Head of caudate nucleus (tissue), 42 donors: ENCODE results near the gene UFSP1.
"Not testable (repeated sequence)": the region's sequence is repeated elsewhere in the genome, so short reads cannot be mapped to it uniquely, and the experiment has no call there.

Source experiments
- DNase-seq, 42 donors: peaks; one replicate each; pipeline versions ENCODE4 v3.0.0 to v3.0.0-alpha.2; 2020 to 2021; ENCODE audit warnings: mixed read lengths in 7 of 42
- intact Hi-C: fragments of 100-400 bp; cut with DNase I; formaldehyde crosslinking; loops from one replicate; pipeline ENCODE4 v1.15.0; 2022

Gene UFSP1

GRCh38 chr7:100866729-100867039, 22.8 kb downstream of the UFSP1 start:
- DNase-seq, result no peak
- intact Hi-C loops, result no loop called here

- intact Hi-C loops, result no loop called here
- peak; percentile 73 to 96 (median 92) for DNase-seq
These were observed 23.4 kb downstream of the UFSP1 start for GRCh38 chr7:100865938-100866728.

GRCh38 chr7:100865372-100865911, 24.1 kb downstream of the UFSP1 start:
- DNase-seq, result peak in 25 of 42 donors; percentile 31 to 81 (median 58)
- intact Hi-C loops, result no loop called here

GRCh38 chr7:100864263-100864845, 25.2 kb downstream of the UFSP1 start:
- DNase-seq, result no peak
- intact Hi-C loops, result no loop called here

- intact Hi-C loops, result no loop called here
- peak in 10 of 42 donors; percentile 17 to 61 (median 46) for DNase-seq
These were observed 26.0 kb downstream of the UFSP1 start for GRCh38 chr7:100863406-100863950.

- no peak for DNase-seq
- intact Hi-C loops, result no loop called here
These were observed 27.9 kb downstream of the UFSP1 start for GRCh38 chr7:100861616-100861985.

- no peak for DNase-seq
- intact Hi-C loops, result no loop called here
These were observed 28.6 kb downstream of the UFSP1 start for GRCh38 chr7:100860702-100861615.

GRCh38 chr7:100859856-100860255, 29.7 kb downstream of the UFSP1 start:
- DNase-seq, result no peak
- intact Hi-C loops, result no loop called here

- intact Hi-C loops, result no loop called here
- DNase-seq, result peak in 2 of 42 donors; percentile 1 to 3
These were observed 32.6 kb downstream of the UFSP1 start for GRCh38 chr7:100856871-100857282.

- intact Hi-C loops, result no loop called here
- no peak for DNase-seq
These were observed 34.0 kb downstream of the UFSP1 start for GRCh38 chr7:100855515-100855914.

- intact Hi-C loops, result loop anchor here (5.0 kb wide), 1 partner anchor 148 kb away; the partner anchor contains the start of gene POP7
- DNase-seq, result not testable (repeated sequence)
These were observed 34.6 kb downstream of the UFSP1 start for GRCh38 chr7:100854899-100855298.

- intact Hi-C loops, result loop anchor here (5.0 kb wide), 1 partner anchor 147 kb away; the partner anchor contains the start of gene POP7
- DNase-seq, result peak in 1 of 42 donors; percentile 1
These were observed 35.2 kb downstream of the UFSP1 start for GRCh38 chr7:100854146-100854895.

- DNase-seq, result peak; percentile 77 to 96 (median 92)
These were observed 37.3 kb downstream of the UFSP1 start, which contains the start of gene SLC12A9 for GRCh38 chr7:100852048-100852872. TSS of gene SLC12A9 (plus strand) at chr7:100852713. CDS start at chr7:100854198, 1,485 bp downstream.

GRCh38 chr7:100847360-100847759, 42.2 kb downstream of the UFSP1 start:
- intact Hi-C loops, result no loop called here
- DNase-seq, result no peak

More at GRCh38 chr7:100852048-100852872, 37.3 kb downstream of the UFSP1 start, which contains the start of gene SLC12A9:
- intact Hi-C loops, result loop anchor here (5.0 kb wide), 1 partner anchor 145 kb away; the partner anchor contains the start of gene POP7

- intact Hi-C loops, result no loop called here
- no peak for DNase-seq
These were observed 48.9 kb downstream of the UFSP1 start for GRCh38 chr7:100840470-100841100.

- DNase-seq, result no peak
- intact Hi-C loops, result loop anchor here (5.0 kb wide), 1 partner anchor 33 kb away; no protein-coding TSS in a partner anchor
These were observed 50.2 kb downstream of the UFSP1 start for GRCh38 chr7:100839361-100839760.
